ENCODE data around the gene SPINK2.
A peak's percentile ranks its signal among the peaks of the same experiment; 100 is the strongest.

Gene SPINK2

GRCh38 chr4:56803471-56803870 is 18.0 kb downstream of the SPINK2 start:
- DNase-seq (ENCODE audit: extremely low spot score, insufficient read length, low read depth) (no peak), FAIRE-seq (peak; percentile 31)

GRCh38 chr4:56799824-56800756 is 21.4 kb downstream of the SPINK2 start:
- peak; percentile 60 for DNase-seq (ENCODE audit: extremely low spot score, insufficient read length, low read depth)
- peak; percentile 93 for FAIRE-seq

GRCh38 chr4:56799161-56799759 is 22.2 kb downstream of the SPINK2 start:
- no peak for DNase-seq (ENCODE audit: extremely low spot score, insufficient read length, low read depth)
- FAIRE-seq = no peak

GRCh38 chr4:56796211-56796610 is 25.3 kb downstream of the SPINK2 start:
- FAIRE-seq (no peak), DNase-seq (ENCODE audit: extremely low spot score, insufficient read length, low read depth) (no peak)

GRCh38 chr4:56791316-56791715 is 30.2 kb downstream of the SPINK2 start:
- no peak for DNase-seq (ENCODE audit: extremely low spot score, insufficient read length, low read depth)
- no peak for FAIRE-seq

GRCh38 chr4:56790691-56791091 is 30.8 kb downstream of the SPINK2 start:
- FAIRE-seq = no peak
- no peak for DNase-seq (ENCODE audit: extremely low spot score, insufficient read length, low read depth)

- DNase-seq (ENCODE audit: extremely low spot score, insufficient read length, low read depth) (no peak), FAIRE-seq (no peak)
Observed at GRCh38 chr4:56788081-56788480, 33.4 kb downstream of the SPINK2 start.

GRCh38 chr4:56787380-56787779 is 34.1 kb downstream of the SPINK2 start:
- FAIRE-seq (no peak), DNase-seq (ENCODE audit: extremely low spot score, insufficient read length, low read depth) (no peak)

- DNase-seq (ENCODE audit: extremely low spot score, insufficient read length, low read depth) = no peak
- no peak for FAIRE-seq
Observed at GRCh38 chr4:56786955-56787354, 34.5 kb downstream of the SPINK2 start.

GRCh38 chr4:56783986-56784385 is 37.5 kb downstream of the SPINK2 start:
- FAIRE-seq = no peak
- no peak for DNase-seq (ENCODE audit: extremely low spot score, insufficient read length, low read depth)

- FAIRE-seq = no peak
- no peak for DNase-seq (ENCODE audit: extremely low spot score, insufficient read length, low read depth)
Observed at GRCh38 chr4:56782019-56782418, 39.5 kb downstream of the SPINK2 start.

- no peak for DNase-seq (ENCODE audit: extremely low spot score, insufficient read length, low read depth)
- FAIRE-seq = no peak
Observed at GRCh38 chr4:56773346-56773745, 48.2 kb downstream of the SPINK2 start.

GRCh38 chr4:56772134-56772533 is 49.4 kb downstream of the SPINK2 start:
- no peak for FAIRE-seq

GRCh38 chr4:56768763-56769162 is 52.7 kb downstream of the SPINK2 start:
- DNase-seq (ENCODE audit: extremely low spot score, insufficient read length, low read depth) (no peak), FAIRE-seq (no peak)

More at GRCh38 chr4:56772134-56772533, 49.4 kb downstream of the SPINK2 start:
- no peak for DNase-seq (ENCODE audit: extremely low spot score, insufficient read length, low read depth)

GRCh38 chr4:56768316-56768715 is 53.2 kb downstream of the SPINK2 start:
- FAIRE-seq (no peak), DNase-seq (ENCODE audit: extremely low spot score, insufficient read length, low read depth) (no peak)

GRCh38 chr4:56767567-56767966 is 53.9 kb downstream of the SPINK2 start:
- DNase-seq (ENCODE audit: extremely low spot score, insufficient read length, low read depth) (no peak), FAIRE-seq (no peak)

GRCh38 chr4:56764775-56765174 is 56.7 kb downstream of the SPINK2 start:
- DNase-seq (ENCODE audit: extremely low spot score, insufficient read length, low read depth) = no peak
- FAIRE-seq = no peak

GRCh38 chr4:56764223-56764622 is 57.3 kb downstream of the SPINK2 start:
- no peak for FAIRE-seq
- no peak for DNase-seq (ENCODE audit: extremely low spot score, insufficient read length, low read depth)

GRCh38 chr4:56762484-56763250 is 58.8 kb downstream of the SPINK2 start:
- peak; percentile 9 for FAIRE-seq
- DNase-seq (ENCODE audit: extremely low spot score, insufficient read length, low read depth) = no peak

GRCh38 chr4:56760183-56760582 is 61.3 kb downstream of the SPINK2 start:
- FAIRE-seq = no peak
- DNase-seq (ENCODE audit: extremely low spot score, insufficient read length, low read depth) = no peak
